Measurements from ENCODE around the gene THAP9. TPM values are rescaled to one million over a fixed set of nuclear protein-coding genes. Genes with fewer than 3 reads are reported as not detected.

THAP9 gene
- total and polyA plus RNA-seq, 8 donors: 0.58 to 8.9 (median 1.9) TPM; not detected in 2

- no peak for TF ChIP-seq EP300 (IDR thresholded peaks at IDR 0.05)
- TF ChIP-seq POLR2A (IDR thresholded peaks at IDR 0.05): no peak
- no peak for TF ChIP-seq CTCF (IDR thresholded peaks at IDR 0.05)
- TF ChIP-seq POLR2AphosphoS5 (IDR thresholded peaks at IDR 0.05): no peak
These were observed 33.7 kb upstream of the THAP9 start for GRCh38 chr4:82866706-82867385.

GRCh38 chr4:82868572-82868971 is 32.0 kb upstream of the THAP9 start:
- peaks cover 58 to 100% (median 100%) of the 10 kb centered on the region in 4 donors for H3K36me3 ChIP-seq
- no peak for DNase-seq
- H3K9me3 ChIP-seq: no peaks in the 10 kb centered on the region
- WGBS, 5 donors: 97 to 99% (median 98%) methylated on average over 5 of the region's 5 CpGs
- no peak for TF ChIP-seq EP300 (IDR thresholded peaks at IDR 0.05)
- no peak overlapping the region for H3K27ac ChIP-seq
- intact Hi-C loops (cut with DNase I; ENCODE audit: low total_unique reads): no loop called here
- H3K4me3 ChIP-seq: no peak overlapping the region
- H3K27me3 ChIP-seq: no peaks in the 10 kb centered on the region
- H3K4me1 ChIP-seq: peaks cover 0 to 14% (median 2%) of the 10 kb centered on the region in 4 donors

More at GRCh38 chr4:82866706-82867385, 33.7 kb upstream of the THAP9 start:
- WGBS, 5 donors: 72 to 79% (median 73%) methylated on average over 8 of the region's 8 CpGs
- Histone ChIP-seq H3K4me1 (peaks cover 0 to 14% (median 2%) of the 10 kb centered on the region in 4 donors), H3K27ac (peak overlapping the region in 2 of 5 donors; percentile 66 to 71), H3K27me3 (no peaks in the 10 kb centered on the region), H3K4me3 (no peak overlapping the region), H3K36me3 (peaks cover 59 to 100% (median 98%) of the 10 kb centered on the region in 4 donors), H3K9me3 (no peaks in the 10 kb centered on the region)
- intact Hi-C loops (cut with DNase I; ENCODE audit: low total_unique reads): no loop called here
- no peak for DNase-seq

GRCh38 chr4:82885410-82885809 is 15.1 kb upstream of the THAP9 start:
- Histone ChIP-seq H3K27ac (no peak overlapping the region), H3K36me3 (peaks cover 0 to 16% (median 14%) of the 10 kb centered on the region in 4 donors), H3K4me3 (no peak overlapping the region), H3K9me3 (no peaks in the 10 kb centered on the region), H3K27me3 (no peaks in the 10 kb centered on the region), H3K4me1 (peaks cover 16 to 84% (median 55%) of the 10 kb centered on the region in 4 donors)
- no peak for TF ChIP-seq POLR2AphosphoS5 (IDR thresholded peaks at IDR 0.05)
- TF ChIP-seq EP300 (IDR thresholded peaks at IDR 0.05): no peak
- TF ChIP-seq CTCF (IDR thresholded peaks at IDR 0.05): no peak
- TF ChIP-seq POLR2A (IDR thresholded peaks at IDR 0.05): no peak
- DNase-seq: no peak
- intact Hi-C loops (cut with DNase I; ENCODE audit: low total_unique reads): no loop called here

- Histone ChIP-seq H3K36me3 (peaks cover 0 to 10% (median 4%) of the 10 kb centered on the region in 4 donors), H3K9me3 (no peaks in the 10 kb centered on the region), H3K4me1 (peaks cover 16 to 75% (median 54%) of the 10 kb centered on the region in 4 donors), H3K27me3 (no peaks in the 10 kb centered on the region), H3K4me3 (no peak overlapping the region), H3K27ac (no peak overlapping the region)
- no peak for TF ChIP-seq POLR2A (IDR thresholded peaks at IDR 0.05)
- TF ChIP-seq EP300 (IDR thresholded peaks at IDR 0.05): no peak
- no peak for TF ChIP-seq POLR2AphosphoS5 (IDR thresholded peaks at IDR 0.05)
- TF ChIP-seq CTCF (IDR thresholded peaks at IDR 0.05): no peak
- 15 to 34% (median 22%) methylated on average over 5 of the region's 5 CpGs for WGBS, 5 donors
- DNase-seq: no peak
- intact Hi-C loops (cut with DNase I; ENCODE audit: low total_unique reads): no loop called here
These were observed 14.2 kb upstream of the THAP9 start for GRCh38 chr4:82886147-82886942.
